ENCODE measurements around the gene NGF.

Gene NGF

GRCh38 chr1:115307661-115308060 is 30.4 kb downstream of the NGF start:
- TF ChIP-seq, protein P1, sequence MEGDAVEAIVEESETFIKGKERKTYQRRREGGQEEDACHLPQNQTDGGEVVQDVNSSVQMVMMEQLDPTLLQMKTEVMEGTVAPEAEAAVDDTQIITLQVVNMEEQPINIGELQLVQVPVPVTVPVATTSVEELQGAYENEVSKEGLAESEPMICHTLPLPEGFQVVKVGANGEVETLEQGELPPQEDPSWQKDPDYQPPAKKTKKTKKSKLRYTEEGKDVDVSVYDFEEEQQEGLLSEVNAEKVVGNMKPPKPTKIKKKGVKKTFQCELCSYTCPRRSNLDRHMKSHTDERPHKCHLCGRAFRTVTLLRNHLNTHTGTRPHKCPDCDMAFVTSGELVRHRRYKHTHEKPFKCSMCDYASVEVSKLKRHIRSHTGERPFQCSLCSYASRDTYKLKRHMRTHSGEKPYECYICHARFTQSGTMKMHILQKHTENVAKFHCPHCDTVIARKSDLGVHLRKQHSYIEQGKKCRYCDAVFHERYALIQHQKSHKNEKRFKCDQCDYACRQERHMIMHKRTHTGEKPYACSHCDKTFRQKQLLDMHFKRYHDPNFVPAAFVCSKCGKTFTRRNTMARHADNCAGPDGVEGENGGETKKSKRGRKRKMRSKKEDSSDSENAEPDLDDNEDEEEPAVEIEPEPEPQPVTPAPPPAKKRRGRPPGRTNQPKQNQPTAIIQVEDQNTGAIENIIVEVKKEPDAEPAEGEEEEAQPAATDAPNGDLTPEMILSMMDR (IDR thresholded peaks at IDR 0.05; ENCODE audit: extremely low read depth, missing control alignments): no peak
- DNase-seq (ENCODE audit: low spot score): no peak

DNA sequence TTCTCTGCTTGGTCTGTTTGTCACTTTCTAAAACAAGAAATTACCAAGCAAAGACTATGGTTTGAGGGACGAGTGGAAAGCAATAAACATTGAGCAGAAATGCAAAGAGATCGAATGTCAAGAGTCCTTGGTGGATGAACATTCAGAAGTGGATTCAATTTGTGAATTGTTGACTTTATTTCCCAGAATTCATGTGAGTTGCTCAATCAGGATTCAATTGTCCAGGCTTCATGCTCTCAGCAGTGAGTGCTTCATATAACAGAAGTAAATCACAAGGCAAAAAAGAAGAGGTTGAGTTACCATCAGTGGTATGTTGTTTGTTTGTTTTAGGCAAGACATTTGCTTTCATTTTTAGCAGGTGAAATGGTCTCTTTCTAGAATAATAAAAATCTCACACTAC is 31.9 kb downstream of the NGF start:
- DNase-seq (ENCODE audit: low spot score): no peak
- TF ChIP-seq, protein P1 (IDR thresholded peaks at IDR 0.05; ENCODE audit: extremely low read depth, missing control alignments): no peak

DNA sequence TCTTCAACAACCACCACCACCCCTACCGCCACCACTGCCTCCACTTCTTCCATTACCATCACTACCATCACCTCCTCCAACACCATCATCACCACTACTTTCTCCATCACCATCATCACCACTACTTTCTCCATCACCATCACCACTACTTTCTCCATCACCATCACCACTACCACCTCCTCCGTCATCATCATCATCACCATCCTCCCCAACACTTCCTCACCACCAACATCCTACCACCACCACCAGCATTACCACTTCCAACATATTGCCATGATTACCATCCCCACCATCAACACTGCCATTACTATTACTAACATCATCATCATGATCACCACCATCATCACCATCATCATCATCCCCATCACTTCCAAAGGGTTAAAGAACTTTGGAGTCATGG is 34.7 kb downstream of the NGF start:
- DNase-seq (ENCODE audit: low spot score): no peak
- TF ChIP-seq, protein P1 (IDR thresholded peaks at IDR 0.05; ENCODE audit: extremely low read depth, missing control alignments): no peak

- TF ChIP-seq, protein P1 (IDR thresholded peaks at IDR 0.05; ENCODE audit: extremely low read depth, missing control alignments): no peak
- DNase-seq (ENCODE audit: low spot score): no peak
These were observed 35.6 kb downstream of the NGF start for GRCh38 chr1:115302390-115302961.

DNA sequence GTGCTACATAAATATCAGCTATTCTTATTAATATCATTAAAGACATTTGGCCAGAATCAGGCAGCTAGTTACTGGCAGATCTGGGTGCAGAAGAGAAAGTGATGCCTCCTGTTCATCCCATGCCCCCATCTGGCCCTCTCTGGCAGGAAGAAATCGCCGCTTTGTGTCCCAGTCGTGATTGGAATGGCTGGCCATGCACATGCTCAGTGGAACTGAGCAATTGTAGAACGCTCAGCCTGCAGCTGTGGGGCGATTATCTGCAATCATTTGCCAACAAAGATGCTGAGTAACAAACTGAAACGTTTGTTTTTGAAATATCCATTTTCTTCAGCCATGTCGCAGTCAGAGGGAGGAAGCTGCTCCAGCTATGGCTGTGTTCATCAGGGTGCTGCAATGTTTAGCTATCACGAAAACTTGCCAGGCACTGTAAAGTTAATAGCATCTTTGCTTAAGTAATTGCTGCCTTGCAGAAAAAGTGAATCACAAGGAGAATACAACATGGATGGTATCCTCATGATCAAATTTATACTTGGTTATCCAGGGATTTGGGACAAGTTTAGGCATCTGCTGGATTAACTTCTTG is 36.5 kb downstream of the NGF start:
- DNase-seq (ENCODE audit: low spot score): no peak
- TF ChIP-seq, protein P1 (IDR thresholded peaks at IDR 0.05; ENCODE audit: extremely low read depth, missing control alignments): no peak

GRCh38 chr1:115300087-115300876 is 37.8 kb downstream of the NGF start:
- DNase-seq (ENCODE audit: low spot score): no peak
- TF ChIP-seq, protein P1 (IDR thresholded peaks at IDR 0.05; ENCODE audit: extremely low read depth, missing control alignments): no peak

DNA sequence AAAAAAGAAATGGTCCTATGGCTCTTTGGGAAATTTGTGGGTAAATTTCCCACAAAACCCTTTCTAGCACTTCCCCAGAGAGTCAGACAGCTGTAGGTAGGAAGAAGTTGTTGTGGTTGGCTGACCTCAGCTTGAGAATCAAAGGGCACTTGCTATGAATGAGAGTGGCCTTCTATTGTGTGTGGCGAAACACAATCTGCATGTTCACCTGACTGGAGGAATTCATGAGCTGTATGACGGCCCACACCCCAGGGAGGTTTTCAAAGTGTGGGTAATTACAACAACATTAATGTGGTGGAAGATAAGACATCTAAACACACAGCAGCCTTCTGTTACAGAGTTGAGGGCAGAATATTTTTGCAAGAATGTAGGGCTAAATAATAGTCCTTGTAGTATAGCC is 38.8 kb downstream of the NGF start:
- TF ChIP-seq, protein P1 (IDR thresholded peaks at IDR 0.05; ENCODE audit: extremely low read depth, missing control alignments): no peak
- no peak for DNase-seq (ENCODE audit: low spot score)
